Astrocyte (in vitro differentiated cells and primary cell): Measurements from ENCODE around the gene CT55.

Source experiments
- EZH2 ChIP-seq: IDR thresholded peaks from 2 replicates; pipeline ENCODE4 v1.6.1; 2012; ENCODE audit warnings: mild to moderate bottlenecking, low read length, inconsistent platforms; ENCODE audit not compliant: insufficient read depth
- TF ChIP-seq, protein P1 (sequence below): IDR thresholded peaks from 2 replicates; pipeline ENCODE4 v1.5.1; 2011; ENCODE audit warnings: low read depth, mild to moderate bottlenecking, inconsistent platforms, low read length, moderate library complexity; ENCODE audit not compliant: insufficient read depth

DNA sequence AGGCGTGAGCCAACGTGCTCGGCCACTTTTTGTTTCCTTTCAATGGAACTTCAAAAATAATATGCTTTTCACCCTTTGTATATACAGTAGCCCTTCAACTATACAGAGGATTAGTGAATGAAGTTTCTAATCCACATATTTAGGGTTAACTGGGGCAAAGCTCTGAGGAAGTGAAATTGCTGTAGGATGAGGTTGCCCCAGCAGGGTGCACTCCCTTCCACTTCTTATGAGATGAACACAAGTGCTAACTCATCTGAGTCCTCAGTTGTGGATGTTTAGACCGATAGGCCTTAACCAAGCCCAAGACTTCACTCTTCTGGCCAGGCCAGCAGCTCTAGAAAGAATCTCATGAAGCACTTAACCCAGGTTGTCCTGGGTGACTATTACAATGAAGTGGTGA is 29.1 kb upstream of the CT55 start:
- TF ChIP-seq, protein P1, sequence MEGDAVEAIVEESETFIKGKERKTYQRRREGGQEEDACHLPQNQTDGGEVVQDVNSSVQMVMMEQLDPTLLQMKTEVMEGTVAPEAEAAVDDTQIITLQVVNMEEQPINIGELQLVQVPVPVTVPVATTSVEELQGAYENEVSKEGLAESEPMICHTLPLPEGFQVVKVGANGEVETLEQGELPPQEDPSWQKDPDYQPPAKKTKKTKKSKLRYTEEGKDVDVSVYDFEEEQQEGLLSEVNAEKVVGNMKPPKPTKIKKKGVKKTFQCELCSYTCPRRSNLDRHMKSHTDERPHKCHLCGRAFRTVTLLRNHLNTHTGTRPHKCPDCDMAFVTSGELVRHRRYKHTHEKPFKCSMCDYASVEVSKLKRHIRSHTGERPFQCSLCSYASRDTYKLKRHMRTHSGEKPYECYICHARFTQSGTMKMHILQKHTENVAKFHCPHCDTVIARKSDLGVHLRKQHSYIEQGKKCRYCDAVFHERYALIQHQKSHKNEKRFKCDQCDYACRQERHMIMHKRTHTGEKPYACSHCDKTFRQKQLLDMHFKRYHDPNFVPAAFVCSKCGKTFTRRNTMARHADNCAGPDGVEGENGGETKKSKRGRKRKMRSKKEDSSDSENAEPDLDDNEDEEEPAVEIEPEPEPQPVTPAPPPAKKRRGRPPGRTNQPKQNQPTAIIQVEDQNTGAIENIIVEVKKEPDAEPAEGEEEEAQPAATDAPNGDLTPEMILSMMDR = no peak
- TF ChIP-seq EZH2 = no peak
